Breast epithelium (tissue), 4 donors: ENCODE data around the gene LTB4R. TPM values are rescaled to one million over a fixed set of nuclear protein-coding genes. Genes with fewer than 3 reads are reported as not detected.
A peak's percentile ranks its signal among the peaks of the same experiment; 100 is the strongest.

Source experiments
- DNase-seq, 2 donors: peaks; one replicate each; pipeline ENCODE4 v3.0.0-alpha.2; 2019; ENCODE audit warnings: low spot score in 2 of 2
- H3K27ac ChIP-seq, 2 donors: fragments of 200-600 bp; sonication (generic) in 1 of 2; one replicate each; pipeline ENCODE4 v1.5.1; 2016 to 2019; ENCODE audit warnings: mild to moderate bottlenecking in 1 of 2
- H3K27me3 ChIP-seq, 2 donors: fragments of 200-600 bp; sonication (generic) in 1 of 2; one replicate each; pipeline versions ENCODE4 v1.5.1 to v1.6.0; 2017 to 2019; ENCODE audit warnings: control low read depth in 1 of 2, mild to moderate bottlenecking in 1 of 2
- H3K36me3 ChIP-seq: fragments of 200-600 bp; one replicate; pipeline ENCODE4 v1.5.1; 2019
- H3K4me1 ChIP-seq, 2 donors: fragments of 200-600 bp; sonication (generic); one replicate each; pipeline ENCODE4 v1.5.1; 2016 to 2019; ENCODE audit warnings: control low read depth in 1 of 2
- H3K4me3 ChIP-seq, 3 donors: fragments of 200-600 bp; sonication (generic); 1 replicate in 2 of 3; 2 replicates in 1 of 3; pipeline ENCODE4 v1.5.1; 2016 to 2019; ENCODE audit warnings: mild to moderate bottlenecking in 3 of 3, moderate library complexity in 2 of 3
- H3K9me3 ChIP-seq, 2 donors: fragments of 200-600 bp; sonication (generic) in 1 of 2; one replicate each; pipeline ENCODE4 v1.5.1; 2016 to 2019; ENCODE audit warnings: control low read depth in 1 of 2
- POLR2A ChIP-seq: fragments of 450-650 bp; IDR thresholded peaks from one replicate; pipeline ENCODE4 v1.6.1; 2016; ENCODE audit warnings: antibody characterized with exemption, mild to moderate bottlenecking, moderate library complexity
- POLR2AphosphoS5 ChIP-seq, 3 donors: sonication (generic); formaldehyde crosslinking; IDR thresholded peaks; one replicate each; pipeline ENCODE4 v1.6.1; 2017; ENCODE audit warnings: antibody characterized with exemption in 3 of 3
- intact Hi-C: fragments of 100-400 bp; cut with DNase I; formaldehyde crosslinking; loops from one replicate; pipeline ENCODE4 v1.15.1; 2023; ENCODE audit warnings: low total_unique reads
- total RNA-seq, 3 donors: library from RNA; depleted of rRNA; stranded (reverse); fragments of >200 nt; gene quantifications; one replicate each; pipeline ENCODE4 v1.1.0, GENCODE V29; 2016
- TF ChIP-seq, protein P1 (sequence below), 3 donors: fragments of 450-650 bp; IDR thresholded peaks; one replicate each; pipeline ENCODE4 v1.5.1; 2016 to 2017; ENCODE audit warnings: antibody characterized with exemption in 3 of 3, mild to moderate bottlenecking in 3 of 3, moderate library complexity in 3 of 3

Gene LTB4R
- total RNA-seq, 3 donors from 2014 or later, result 5.7 to 18.4 (median 12.8) TPM

DNA sequence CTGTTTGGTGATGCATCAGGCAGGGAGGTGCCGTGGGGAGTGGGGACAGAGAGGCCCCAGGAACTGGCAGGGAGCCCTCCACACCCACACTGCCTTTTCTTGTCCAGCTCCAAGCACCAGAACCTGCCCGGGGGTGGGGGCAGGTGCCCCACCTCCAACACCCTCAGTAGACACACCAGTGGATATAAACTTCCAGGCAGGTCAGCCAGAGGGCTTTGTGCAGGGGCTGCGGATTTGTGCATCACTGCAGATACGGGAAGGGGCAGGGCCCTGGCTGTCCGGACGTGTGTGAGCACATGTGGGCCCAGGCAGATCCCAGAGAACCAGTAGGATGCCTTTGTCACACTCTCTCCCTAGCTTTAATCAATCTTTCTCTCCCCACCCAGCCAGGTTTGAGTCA, 47.0 kb upstream of the LTB4R start:
- Histone ChIP-seq H3K9me3 (no peaks in the 10 kb centered on the region), H3K4me1 (no peaks in the 10 kb centered on the region), H3K36me3 (peaks cover 9% of the 10 kb centered on the region), H3K27ac (peak overlapping the region; percentile 45 to 55), H3K4me3 (no peak overlapping the region), H3K27me3 (no peaks in the 10 kb centered on the region)
- no peak for DNase-seq
- intact Hi-C loops, result no loop called here
- TF ChIP-seq POLR2AphosphoS5 (IDR thresholded peaks at IDR 0.05) (no peak), POLR2A (no peak)
- TF ChIP-seq, protein P1, sequence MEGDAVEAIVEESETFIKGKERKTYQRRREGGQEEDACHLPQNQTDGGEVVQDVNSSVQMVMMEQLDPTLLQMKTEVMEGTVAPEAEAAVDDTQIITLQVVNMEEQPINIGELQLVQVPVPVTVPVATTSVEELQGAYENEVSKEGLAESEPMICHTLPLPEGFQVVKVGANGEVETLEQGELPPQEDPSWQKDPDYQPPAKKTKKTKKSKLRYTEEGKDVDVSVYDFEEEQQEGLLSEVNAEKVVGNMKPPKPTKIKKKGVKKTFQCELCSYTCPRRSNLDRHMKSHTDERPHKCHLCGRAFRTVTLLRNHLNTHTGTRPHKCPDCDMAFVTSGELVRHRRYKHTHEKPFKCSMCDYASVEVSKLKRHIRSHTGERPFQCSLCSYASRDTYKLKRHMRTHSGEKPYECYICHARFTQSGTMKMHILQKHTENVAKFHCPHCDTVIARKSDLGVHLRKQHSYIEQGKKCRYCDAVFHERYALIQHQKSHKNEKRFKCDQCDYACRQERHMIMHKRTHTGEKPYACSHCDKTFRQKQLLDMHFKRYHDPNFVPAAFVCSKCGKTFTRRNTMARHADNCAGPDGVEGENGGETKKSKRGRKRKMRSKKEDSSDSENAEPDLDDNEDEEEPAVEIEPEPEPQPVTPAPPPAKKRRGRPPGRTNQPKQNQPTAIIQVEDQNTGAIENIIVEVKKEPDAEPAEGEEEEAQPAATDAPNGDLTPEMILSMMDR (IDR thresholded peaks at IDR 0.05), result no peak

GRCh38 chr14:24266344-24267244, 44.7 kb upstream of the LTB4R start:
- H3K9me3 ChIP-seq, result no peaks in the 10 kb centered on the region
- H3K4me1 ChIP-seq, result no peaks in the 10 kb centered on the region
- H3K4me3 ChIP-seq, result no peak overlapping the region
- intact Hi-C loops, result no loop called here
- H3K27me3 ChIP-seq, result no peaks in the 10 kb centered on the region
- peaks cover 9% of the 10 kb centered on the region for H3K36me3 ChIP-seq
- TF ChIP-seq POLR2AphosphoS5 (IDR thresholded peaks at IDR 0.05) (no peak), POLR2A (no peak)
- TF ChIP-seq, protein P1 (IDR thresholded peaks at IDR 0.05), result no peak
- H3K27ac ChIP-seq, result no peak overlapping the region
- no peak for DNase-seq

DNA sequence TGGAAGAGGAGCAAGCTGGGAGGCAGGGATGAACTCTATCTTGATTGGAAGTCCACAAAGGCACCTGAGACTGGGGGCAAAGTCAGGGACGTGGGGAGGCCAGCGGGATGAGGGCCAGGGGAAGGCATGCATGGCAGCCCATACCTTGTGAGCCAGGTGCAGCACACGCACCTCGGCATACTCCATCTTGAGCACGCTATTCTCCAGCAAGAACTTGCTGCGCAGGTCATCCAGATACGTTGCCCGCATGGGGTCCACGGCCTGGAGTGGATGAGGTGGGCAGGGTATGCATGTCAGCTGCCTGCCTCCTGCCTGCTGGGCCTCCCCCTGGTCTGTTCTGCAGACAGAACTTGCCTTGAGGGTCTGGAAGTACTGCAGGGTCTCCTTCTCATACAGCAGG, 43.8 kb upstream of the LTB4R start:
- H3K27ac ChIP-seq, result no peak overlapping the region
- no peaks in the 10 kb centered on the region for H3K27me3 ChIP-seq
- H3K36me3 ChIP-seq, result peaks cover 9% of the 10 kb centered on the region
- intact Hi-C loops, result no loop called here
- no peak for DNase-seq
- TF ChIP-seq POLR2A, result no peak
- no peak overlapping the region for H3K4me3 ChIP-seq
- H3K4me1 ChIP-seq, result no peaks in the 10 kb centered on the region
- no peaks in the 10 kb centered on the region for H3K9me3 ChIP-seq

DNA sequence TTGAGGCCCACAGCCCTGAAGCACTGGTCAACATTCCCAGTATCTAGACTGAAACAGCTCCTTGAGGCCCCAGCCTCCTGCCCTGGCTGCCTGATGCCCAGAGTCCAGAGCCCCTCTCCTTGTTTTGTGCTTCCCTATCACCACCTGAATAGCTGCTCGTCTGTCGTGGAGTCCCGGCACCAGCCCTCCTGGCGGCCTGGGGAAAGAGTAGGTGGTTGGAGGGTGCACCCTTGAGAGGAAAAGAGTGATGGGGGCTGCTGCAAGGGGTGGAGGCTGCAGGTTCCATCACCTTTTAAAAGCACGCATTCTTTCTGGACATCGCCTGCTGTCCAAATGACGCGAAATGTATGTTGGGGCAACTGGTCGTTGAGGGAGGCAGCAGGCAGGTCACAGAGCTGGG, 43.1 kb upstream of the LTB4R start:
- Histone ChIP-seq H3K27ac (no peak overlapping the region), H3K4me3 (no peak overlapping the region), H3K36me3 (peaks cover 9% of the 10 kb centered on the region), H3K9me3 (no peaks in the 10 kb centered on the region), H3K4me1 (no peaks in the 10 kb centered on the region), H3K27me3 (no peaks in the 10 kb centered on the region)
- DNase-seq, result no peak
- TF ChIP-seq POLR2A (no peak), POLR2AphosphoS5 (IDR thresholded peaks at IDR 0.05) (no peak)
- TF ChIP-seq, protein P1 (IDR thresholded peaks at IDR 0.05), result no peak
- intact Hi-C loops, result no loop called here

- no peak for DNase-seq
- H3K9me3 ChIP-seq, result no peaks in the 10 kb centered on the region
- H3K4me3 ChIP-seq, result no peak overlapping the region
- peaks cover 9% of the 10 kb centered on the region for H3K36me3 ChIP-seq
- no peaks in the 10 kb centered on the region for H3K4me1 ChIP-seq
- intact Hi-C loops, result no loop called here
- H3K27ac ChIP-seq, result no peak overlapping the region
- no peaks in the 10 kb centered on the region for H3K27me3 ChIP-seq
- TF ChIP-seq, protein P1 (IDR thresholded peaks at IDR 0.05), result no peak
- TF ChIP-seq POLR2A (no peak), POLR2AphosphoS5 (IDR thresholded peaks at IDR 0.05) (no peak)
Measured at GRCh38 chr14:24269368-24269767, 41.9 kb upstream of the LTB4R start.
